ENCODE measurements around the gene EFCAB9. TPM values are rescaled to one million over a fixed set of nuclear protein-coding genes. Genes with fewer than 3 reads are reported as not detected.

Gene EFCAB9
- total RNA-seq, 1 experiment from 2014 or later = not detected

DNA sequence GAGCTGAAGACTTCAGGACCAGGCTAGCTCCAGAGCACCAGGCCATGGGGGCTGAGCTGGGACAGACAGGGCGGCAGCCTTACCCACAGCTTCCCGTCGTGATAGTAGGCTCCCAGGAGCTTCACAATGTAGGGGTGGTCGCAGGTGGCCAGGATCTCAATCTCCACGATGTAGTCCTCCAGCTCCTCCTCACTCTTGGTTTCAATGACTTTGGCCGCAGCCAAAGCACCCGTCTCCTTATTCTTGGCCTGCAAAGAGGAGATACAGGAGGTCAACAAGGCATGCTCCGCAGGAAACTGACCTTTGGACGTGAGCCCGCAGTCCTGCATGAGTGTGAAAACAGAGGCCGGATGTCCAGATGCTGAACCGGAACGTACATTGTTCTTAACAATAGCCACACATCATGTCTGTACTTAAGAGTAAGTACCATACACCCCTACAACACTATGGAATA, 37.4 kb upstream of the EFCAB9 start:
- H3K36me3 ChIP-seq (replicated peaks; ENCODE audit: control insufficient read depth, insufficient read depth, low read length) = no peaks in the 10 kb centered on the region; the same call in 1 of the 2 replicates
- H3K27me3 ChIP-seq (ENCODE audit: control insufficient read depth, insufficient read depth, low read length) = no peaks in the 10 kb centered on the region
- no peak for DNase-seq
- H3K4me3 ChIP-seq (ENCODE audit: insufficient read depth, low read depth, low read length) = no peak overlapping the region

DNA sequence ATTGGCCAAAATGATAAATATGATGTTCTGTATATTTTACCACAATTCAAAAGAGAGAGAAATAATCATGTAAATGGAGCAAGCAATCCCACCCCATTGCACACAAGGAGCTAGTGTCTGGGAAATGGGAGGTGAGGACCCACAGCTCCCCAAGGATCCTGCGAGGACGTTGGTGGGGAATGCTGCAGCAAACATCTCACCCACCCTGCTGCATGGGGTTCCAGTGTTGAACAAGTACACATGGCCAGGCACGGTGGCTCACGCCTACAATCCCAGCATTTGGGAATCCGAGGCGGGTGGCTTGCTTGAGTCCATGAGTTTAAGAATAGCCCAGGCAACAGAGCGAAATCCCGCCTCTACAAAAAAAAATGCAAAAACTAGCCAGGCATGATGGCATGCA, 35.0 kb upstream of the EFCAB9 start:
- Histone ChIP-seq H3K36me3 (replicated peaks; ENCODE audit: control insufficient read depth, insufficient read depth, low read length) (no peaks in the 10 kb centered on the region; the same call in 1 of the 2 replicates), H3K27me3 (ENCODE audit: control insufficient read depth, insufficient read depth, low read length) (no peaks in the 10 kb centered on the region), H3K4me3 (ENCODE audit: insufficient read depth, low read depth, low read length) (no peak overlapping the region)
- DNase-seq = peak; percentile 3

DNA sequence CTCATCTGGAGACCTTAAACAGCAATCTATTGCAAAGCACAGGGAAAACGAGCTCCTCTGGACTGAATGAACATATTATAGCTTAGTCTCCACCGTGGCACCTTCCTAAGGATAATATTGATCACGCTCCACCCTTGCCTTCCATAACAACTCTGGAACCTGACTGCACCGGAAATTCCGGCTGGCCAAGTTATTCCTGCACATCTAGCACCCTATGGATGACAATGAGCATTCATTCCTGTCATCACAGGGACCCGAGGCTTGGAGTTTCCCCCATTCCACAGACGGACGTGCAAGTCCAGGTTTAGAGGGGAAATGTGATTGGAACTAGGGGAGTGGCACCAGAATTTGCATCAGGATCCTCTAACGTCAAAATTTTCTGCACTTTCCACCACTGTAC, 33.5 kb upstream of the EFCAB9 start:
- no peaks in the 10 kb centered on the region for H3K27me3 ChIP-seq (ENCODE audit: control insufficient read depth, insufficient read depth, low read length)
- no peak for DNase-seq
- H3K4me3 ChIP-seq (ENCODE audit: insufficient read depth, low read depth, low read length) = no peak overlapping the region

DNA sequence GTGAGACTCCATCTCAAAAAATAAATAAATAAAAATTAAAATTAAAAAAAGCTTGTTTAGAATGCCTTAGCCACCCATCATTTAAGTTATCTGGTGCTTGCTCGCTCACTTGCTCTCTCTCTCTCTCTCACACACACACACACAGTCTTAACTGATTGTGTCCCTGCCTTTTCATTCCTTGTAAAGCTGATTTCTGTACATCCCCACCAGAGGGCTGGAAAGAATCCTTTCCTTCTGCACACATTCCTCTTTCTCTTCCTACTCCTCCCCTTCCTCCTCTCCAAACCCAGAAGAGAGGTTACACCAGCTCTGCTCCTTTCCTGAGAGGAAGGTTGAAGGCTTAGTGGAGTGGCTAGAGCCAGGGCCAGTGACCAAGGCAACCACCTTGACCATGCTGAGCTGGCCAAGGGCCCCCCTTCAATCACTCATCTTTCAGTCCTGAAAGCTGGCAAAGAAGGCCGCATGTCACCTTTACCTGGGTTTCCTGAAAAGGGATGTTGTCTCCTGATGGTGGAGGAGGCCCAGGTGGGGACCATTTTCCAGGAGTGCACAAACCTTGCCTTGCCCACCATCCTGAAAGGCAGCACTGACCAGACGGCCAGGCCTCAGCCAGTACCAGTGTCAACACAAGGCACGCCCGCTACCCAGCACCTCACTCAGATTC, 31.5 kb upstream of the EFCAB9 start:
- DNase-seq = no peak
- Histone ChIP-seq H3K4me3 (ENCODE audit: insufficient read depth, low read depth, low read length) (no peak overlapping the region), H3K27me3 (ENCODE audit: control insufficient read depth, insufficient read depth, low read length) (no peaks in the 10 kb centered on the region), H3K36me3 (replicated peaks; ENCODE audit: control insufficient read depth, insufficient read depth, low read length) (no peaks in the 10 kb centered on the region)

More for the DNA sequence above, 33.5 kb upstream of the EFCAB9 start:
- no peaks in the 10 kb centered on the region; the same call in 1 of the 2 replicates for H3K36me3 ChIP-seq (replicated peaks; ENCODE audit: control insufficient read depth, insufficient read depth, low read length)

DNA sequence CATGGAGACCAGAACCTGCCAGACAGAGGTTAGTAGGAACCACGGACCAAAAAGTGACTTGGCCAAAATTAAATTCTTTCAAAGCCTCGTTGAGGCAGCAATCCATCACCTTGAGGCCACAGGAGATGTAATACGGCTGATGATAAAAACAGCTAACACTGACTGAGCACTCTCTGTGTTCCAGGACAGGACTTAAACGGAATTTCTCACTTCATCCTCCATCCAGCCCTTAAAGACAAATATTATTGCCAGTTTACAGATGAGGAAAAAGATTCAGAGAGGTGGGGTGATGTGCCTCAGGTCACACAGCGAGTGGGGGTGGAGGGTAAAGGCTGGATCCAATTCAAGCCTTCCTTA, 31.0 kb upstream of the EFCAB9 start:
- Histone ChIP-seq H3K4me3 (ENCODE audit: insufficient read depth, low read depth, low read length) (no peak overlapping the region), H3K36me3 (replicated peaks; ENCODE audit: control insufficient read depth, insufficient read depth, low read length) (no peaks in the 10 kb centered on the region), H3K27me3 (ENCODE audit: control insufficient read depth, insufficient read depth, low read length) (no peaks in the 10 kb centered on the region)
- no peak for DNase-seq

DNA sequence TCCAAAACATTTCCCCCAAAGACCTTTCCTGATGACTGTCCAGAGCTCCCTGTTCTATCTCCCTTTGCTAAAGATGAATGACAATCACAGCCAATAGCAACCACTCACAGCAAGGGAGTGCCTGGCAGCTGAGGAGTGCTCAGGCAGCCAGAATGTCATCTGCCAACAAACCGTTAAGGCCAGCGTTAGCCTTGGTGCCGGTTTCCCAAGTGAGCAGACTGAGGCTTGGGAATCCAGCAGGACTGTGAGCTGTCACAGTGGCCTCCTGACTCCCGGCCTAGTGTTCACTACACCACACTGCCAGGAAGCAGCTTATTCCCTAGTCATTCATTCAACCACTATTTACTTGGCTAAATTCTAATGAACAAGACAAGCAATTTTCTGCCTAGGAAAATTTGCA, 30.6 kb upstream of the EFCAB9 start:
- H3K36me3 ChIP-seq (replicated peaks; ENCODE audit: control insufficient read depth, insufficient read depth, low read length) = no peaks in the 10 kb centered on the region
- DNase-seq = no peak
- no peak overlapping the region for H3K4me3 ChIP-seq (ENCODE audit: insufficient read depth, low read depth, low read length)
- H3K27me3 ChIP-seq (ENCODE audit: control insufficient read depth, insufficient read depth, low read length) = no peaks in the 10 kb centered on the region

- Histone ChIP-seq H3K27me3 (ENCODE audit: control insufficient read depth, insufficient read depth, low read length) (no peaks in the 10 kb centered on the region), H3K36me3 (replicated peaks; ENCODE audit: control insufficient read depth, insufficient read depth, low read length) (no peaks in the 10 kb centered on the region), H3K4me3 (ENCODE audit: insufficient read depth, low read depth, low read length) (no peak overlapping the region)
- no peak for DNase-seq
Observed at GRCh38 chr5:172164769-172165212, 29.2 kb upstream of the EFCAB9 start.

DNA sequence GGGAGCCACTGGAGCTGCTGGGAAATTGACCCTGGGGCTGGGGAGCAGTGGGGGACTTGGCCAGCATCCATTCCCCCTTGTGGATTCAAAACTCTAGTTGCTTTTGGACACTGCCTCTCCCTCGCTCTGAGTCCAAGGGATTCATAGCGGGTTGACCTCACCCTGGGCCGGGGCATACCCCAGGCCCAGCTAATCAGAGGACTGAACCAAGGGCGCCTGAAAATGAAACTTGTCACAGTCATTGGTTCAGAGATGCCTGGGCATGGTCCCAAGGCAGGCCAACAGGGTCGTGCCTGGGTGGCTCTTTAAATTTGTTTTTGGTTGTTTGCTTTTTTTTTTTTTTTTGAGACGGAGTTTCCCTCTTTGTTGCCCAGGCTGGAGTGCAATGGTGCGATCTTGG, 28.5 kb upstream of the EFCAB9 start:
- no peaks in the 10 kb centered on the region for H3K27me3 ChIP-seq (ENCODE audit: control insufficient read depth, insufficient read depth, low read length)
- no peaks in the 10 kb centered on the region for H3K36me3 ChIP-seq (replicated peaks; ENCODE audit: control insufficient read depth, insufficient read depth, low read length)
- no peak for DNase-seq
- H3K4me3 ChIP-seq (ENCODE audit: insufficient read depth, low read depth, low read length) = no peak overlapping the region

DNA sequence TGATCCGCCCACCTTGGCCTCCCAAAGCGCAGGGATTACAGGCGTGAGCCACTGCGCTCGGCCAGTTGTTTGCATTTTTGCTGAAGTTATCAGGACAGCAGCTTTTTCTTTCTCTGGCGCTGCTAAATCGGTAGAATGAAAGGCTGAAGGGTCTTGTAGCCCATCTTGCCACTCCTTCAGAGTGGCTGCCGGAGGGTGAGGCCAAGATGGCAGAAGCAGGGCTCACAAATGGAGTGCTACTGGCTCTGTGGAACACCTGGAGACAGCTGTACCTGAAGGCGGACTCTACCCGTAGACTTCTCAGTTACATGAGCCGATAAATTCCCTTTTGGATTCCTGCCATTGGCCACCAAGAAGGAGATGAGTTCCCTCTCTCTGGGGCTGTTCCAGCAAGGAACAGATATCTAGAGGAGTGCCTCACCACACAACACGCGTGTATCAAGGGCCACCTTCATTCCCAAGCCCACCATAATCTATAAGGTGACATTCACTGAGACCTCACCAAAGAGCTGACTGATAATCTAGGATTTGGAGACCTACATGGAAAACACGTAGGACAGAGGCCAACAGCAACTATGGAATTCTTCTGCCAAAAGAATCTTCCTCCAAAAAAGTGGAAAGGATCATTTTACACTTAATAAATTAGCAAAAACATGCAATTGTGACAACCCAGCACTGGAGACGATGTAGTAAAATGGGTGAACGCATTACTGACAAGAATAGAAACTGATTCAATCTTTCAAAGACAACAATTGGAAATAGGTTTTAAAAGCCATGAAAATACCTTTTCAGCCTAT, 27.7 kb upstream of the EFCAB9 start:
- DNase-seq = no peak
- Histone ChIP-seq H3K36me3 (replicated peaks; ENCODE audit: control insufficient read depth, insufficient read depth, low read length) (no peaks in the 10 kb centered on the region), H3K27me3 (ENCODE audit: control insufficient read depth, insufficient read depth, low read length) (no peaks in the 10 kb centered on the region), H3K4me3 (ENCODE audit: insufficient read depth, low read depth, low read length) (no peak overlapping the region)

GRCh38 chr5:172167895-172168294, 26.1 kb upstream of the EFCAB9 start:
- Histone ChIP-seq H3K36me3 (replicated peaks; ENCODE audit: control insufficient read depth, insufficient read depth, low read length) (no peaks in the 10 kb centered on the region), H3K4me3 (ENCODE audit: insufficient read depth, low read depth, low read length) (no peak overlapping the region), H3K27me3 (ENCODE audit: control insufficient read depth, insufficient read depth, low read length) (no peaks in the 10 kb centered on the region)
- peak; percentile 70 for DNase-seq

- DNase-seq = no peak
- Histone ChIP-seq H3K4me3 (ENCODE audit: insufficient read depth, low read depth, low read length) (no peak overlapping the region), H3K36me3 (replicated peaks; ENCODE audit: control insufficient read depth, insufficient read depth, low read length) (no peaks in the 10 kb centered on the region), H3K27me3 (ENCODE audit: control insufficient read depth, insufficient read depth, low read length) (no peaks in the 10 kb centered on the region)
Observed at GRCh38 chr5:172168311-172168710, 25.7 kb upstream of the EFCAB9 start.

DNA sequence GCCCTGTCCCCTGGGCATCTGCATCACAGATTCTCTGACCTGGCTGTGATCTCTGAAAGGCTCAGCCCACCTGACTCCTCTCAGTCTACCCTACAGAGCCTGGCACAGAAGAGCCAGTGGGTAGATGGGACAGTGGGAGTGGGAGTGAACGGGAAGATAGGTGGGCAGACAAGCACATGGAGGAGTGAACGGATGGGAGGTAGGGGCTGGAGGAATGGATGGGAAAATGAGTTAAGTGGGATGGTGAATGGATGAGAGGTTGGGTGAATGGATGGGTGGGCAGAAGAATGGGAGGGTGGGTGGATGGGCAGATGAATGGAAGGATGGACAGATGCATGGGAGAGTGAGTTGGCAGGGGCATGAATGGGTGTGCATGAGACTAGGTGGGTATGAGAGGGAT, 24.8 kb upstream of the EFCAB9 start:
- no peaks in the 10 kb centered on the region for H3K27me3 ChIP-seq (ENCODE audit: control insufficient read depth, insufficient read depth, low read length)
- DNase-seq = peak; percentile 14
- no peaks in the 10 kb centered on the region for H3K36me3 ChIP-seq (replicated peaks; ENCODE audit: control insufficient read depth, insufficient read depth, low read length)
- no peak overlapping the region for H3K4me3 ChIP-seq (ENCODE audit: insufficient read depth, low read depth, low read length)

- Histone ChIP-seq H3K36me3 (replicated peaks; ENCODE audit: control insufficient read depth, insufficient read depth, low read length) (no peaks in the 10 kb centered on the region), H3K4me3 (ENCODE audit: insufficient read depth, low read depth, low read length) (no peak overlapping the region), H3K27me3 (ENCODE audit: control insufficient read depth, insufficient read depth, low read length) (no peaks in the 10 kb centered on the region)
- DNase-seq = peak; percentile 2
Observed at GRCh38 chr5:172170251-172170701, 23.7 kb upstream of the EFCAB9 start.

GRCh38 chr5:172171118-172171517, 22.9 kb upstream of the EFCAB9 start:
- Histone ChIP-seq H3K36me3 (replicated peaks; ENCODE audit: control insufficient read depth, insufficient read depth, low read length) (no peaks in the 10 kb centered on the region), H3K4me3 (ENCODE audit: insufficient read depth, low read depth, low read length) (no peak overlapping the region), H3K27me3 (ENCODE audit: control insufficient read depth, insufficient read depth, low read length) (no peaks in the 10 kb centered on the region)
- DNase-seq = peak; percentile 22

- Histone ChIP-seq H3K36me3 (replicated peaks; ENCODE audit: control insufficient read depth, insufficient read depth, low read length) (no peaks in the 10 kb centered on the region), H3K4me3 (ENCODE audit: insufficient read depth, low read depth, low read length) (no peak overlapping the region), H3K27me3 (ENCODE audit: control insufficient read depth, insufficient read depth, low read length) (no peaks in the 10 kb centered on the region)
- DNase-seq = no peak
Observed at GRCh38 chr5:172172912-172173563, 20.9 kb upstream of the EFCAB9 start.
